ENCODE results near the gene PCDHA1.

DNA sequence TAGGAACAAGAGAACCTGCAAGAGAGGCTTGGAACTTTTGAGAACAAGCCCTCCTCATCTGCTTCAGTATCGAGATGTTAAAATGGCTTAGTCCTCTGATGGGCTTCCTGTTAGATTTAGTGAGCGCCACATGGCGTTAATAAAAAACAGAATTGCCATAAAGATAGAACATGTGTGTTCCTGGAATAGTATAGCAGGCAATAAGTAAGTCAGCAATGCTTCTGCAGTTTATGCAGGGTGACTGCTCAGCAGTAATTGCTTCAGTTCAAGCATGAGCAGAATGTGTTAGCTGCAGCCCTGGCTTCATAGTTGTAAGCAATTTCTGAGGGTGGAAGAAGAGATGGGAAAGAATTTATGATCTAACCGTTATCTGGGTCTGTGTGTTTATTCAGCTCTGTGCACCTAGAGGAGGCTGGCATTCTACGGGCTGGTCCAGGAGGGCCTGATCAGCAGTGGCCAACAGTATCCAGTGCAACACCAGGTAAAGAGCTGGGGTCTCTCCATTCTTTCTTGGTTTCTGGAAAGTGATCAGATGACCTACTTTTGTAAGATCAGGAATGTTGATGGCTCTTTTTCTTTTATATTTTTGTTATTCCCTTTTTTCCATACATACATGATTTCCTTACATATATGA is 196.3 kb downstream of the PCDHA1 start:
- TF ChIP-seq, protein P1, sequence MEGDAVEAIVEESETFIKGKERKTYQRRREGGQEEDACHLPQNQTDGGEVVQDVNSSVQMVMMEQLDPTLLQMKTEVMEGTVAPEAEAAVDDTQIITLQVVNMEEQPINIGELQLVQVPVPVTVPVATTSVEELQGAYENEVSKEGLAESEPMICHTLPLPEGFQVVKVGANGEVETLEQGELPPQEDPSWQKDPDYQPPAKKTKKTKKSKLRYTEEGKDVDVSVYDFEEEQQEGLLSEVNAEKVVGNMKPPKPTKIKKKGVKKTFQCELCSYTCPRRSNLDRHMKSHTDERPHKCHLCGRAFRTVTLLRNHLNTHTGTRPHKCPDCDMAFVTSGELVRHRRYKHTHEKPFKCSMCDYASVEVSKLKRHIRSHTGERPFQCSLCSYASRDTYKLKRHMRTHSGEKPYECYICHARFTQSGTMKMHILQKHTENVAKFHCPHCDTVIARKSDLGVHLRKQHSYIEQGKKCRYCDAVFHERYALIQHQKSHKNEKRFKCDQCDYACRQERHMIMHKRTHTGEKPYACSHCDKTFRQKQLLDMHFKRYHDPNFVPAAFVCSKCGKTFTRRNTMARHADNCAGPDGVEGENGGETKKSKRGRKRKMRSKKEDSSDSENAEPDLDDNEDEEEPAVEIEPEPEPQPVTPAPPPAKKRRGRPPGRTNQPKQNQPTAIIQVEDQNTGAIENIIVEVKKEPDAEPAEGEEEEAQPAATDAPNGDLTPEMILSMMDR (IDR thresholded peaks at IDR 0.05; ENCODE audit: insufficient read depth, low read length, poor library complexity, severe bottlenecking): no peak
- no peak for TF ChIP-seq EZH2phosphoT487 (conservative IDR thresholded peaks at IDR 0.05; ENCODE audit: low read length)
